ENCODE results near the gene SMOC2.

DNA sequence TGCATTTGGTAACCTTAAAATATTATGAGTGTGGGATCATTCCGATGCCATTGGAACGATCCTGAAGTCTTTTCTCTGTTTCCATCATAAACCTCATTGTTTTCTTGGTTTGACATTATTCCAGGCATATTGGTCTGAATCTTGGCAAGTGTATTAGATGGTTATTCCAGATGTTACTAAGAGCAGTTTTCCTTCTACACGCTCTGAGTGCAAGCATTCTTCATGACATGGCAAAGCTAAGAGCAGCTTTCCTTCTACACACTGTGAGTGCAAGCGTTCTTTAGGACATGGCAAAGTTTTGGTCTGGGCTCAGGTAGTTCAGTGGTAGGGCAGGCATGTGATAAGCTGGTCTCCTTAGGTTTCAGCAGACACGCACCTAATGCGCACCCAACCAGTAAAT lies 53.0 kb downstream of the SMOC2 start:
- TF ChIP-seq GATA2 (IDR thresholded peaks at IDR 0.05; ENCODE audit: low read depth, low read length) (no peak), GATA3 (IDR thresholded peaks at IDR 0.05; ENCODE audit: low read depth, low read length) (no peak)

Data from SH-SY5Y (cell line).